Measurements from ENCODE around the gene CLIP2.

The CLIP2 gene

GRCh38 chr7:74454021-74454924, 165.1 kb downstream of the CLIP2 start:
- Histone ChIP-seq H3K79me1 (ENCODE audit: low read depth, low read length) (peaks cover 23% of the 10 kb centered on the region), H3K23ac (ENCODE audit: low read depth, low read length, poor library complexity) (no peak overlapping the region), H2BK12ac (ENCODE audit: low read length) (peak overlapping the region; percentile 41), H4K91ac (ENCODE audit: low read depth, low read length, poor library complexity) (no peak overlapping the region), H3K4me2 (ENCODE audit: insufficient read depth, low read length, poor library complexity, severe bottlenecking) (peak overlapping the region; percentile 78), H3K4ac (ENCODE audit: low read length) (peak overlapping the region; percentile 38), H3K9ac (ENCODE audit: low read depth, low read length, poor library complexity) (peak overlapping the region; percentile 91), H3K27me3 (ENCODE audit: control insufficient read depth in 3 of 3, insufficient read depth in 3 of 3, low read depth in 1 of 3, low read length in 3 of 3) (peaks cover 0 to 2% (median 0%) of the 10 kb centered on the region in 3 experiments), H3K18ac (ENCODE audit: low read length) (peak overlapping the region; percentile 97), H2AFZ (ENCODE audit: low read length) (peak overlapping the region; percentile 94), H3K4me3 (ENCODE audit: low read length in 2 of 2) (peak overlapping the region; percentile 65 to 90), H2BK15ac (ENCODE audit: low read length) (peak overlapping the region; percentile 45), H2AK5ac (ENCODE audit: low read depth, low read length) (peak overlapping the region; percentile 99), H3K36me3 (replicated peaks in 1 of 2; ENCODE audit: control insufficient read depth in 2 of 2, insufficient read depth in 2 of 2, low read length in 2 of 2) (peaks cover 2 to 9% of the 10 kb centered on the region in 2 donors), H4K8ac (ENCODE audit: low read depth, low read length) (no peak overlapping the region), H3K14ac (ENCODE audit: low read length) (peak overlapping the region; percentile 99), H2BK120ac (ENCODE audit: low read depth, low read length) (peak overlapping the region; percentile 47), H3K4me1 (ENCODE audit: control insufficient read depth in 2 of 2, insufficient read depth in 1 of 2, low read depth in 1 of 2, low read length in 2 of 2) (peaks cover 8 to 9% of the 10 kb centered on the region in 2 donors), H2BK5ac (ENCODE audit: low read length) (peak overlapping the region; percentile 66), H3K27ac (replicated peaks; ENCODE audit: low read length) (no peak overlapping the region), H3K9me3 (replicated peaks in 1 of 2; ENCODE audit: control insufficient read depth in 2 of 2, insufficient read depth in 1 of 2, low read depth in 1 of 2, low read length in 2 of 2) (peaks cover 0 to 2% of the 10 kb centered on the region in 2 donors)
- no CpG with 5 or more reads among the region's 61 CpGs for WGBS, 2 donors (ENCODE audit: extremely low coverage in 2 of 2, insufficient read length in 2 of 2, insufficient replicate concordance in 1 of 2)
- no peak for DNase-seq (ENCODE audit: low spot score)

GRCh38 chr7:74454925-74455288, 165.7 kb downstream of the CLIP2 start:
- Histone ChIP-seq H3K14ac (ENCODE audit: low read length) (peak overlapping the region; percentile 99), H2BK120ac (ENCODE audit: low read depth, low read length) (no peak overlapping the region), H3K79me1 (ENCODE audit: low read depth, low read length) (peaks cover 25% of the 10 kb centered on the region), H3K9ac (ENCODE audit: low read depth, low read length, poor library complexity) (peak overlapping the region; percentile 91), H2AFZ (ENCODE audit: low read length) (peak overlapping the region; percentile 94), H4K8ac (ENCODE audit: low read depth, low read length) (no peak overlapping the region), H4K91ac (ENCODE audit: low read depth, low read length, poor library complexity) (no peak overlapping the region), H3K36me3 (replicated peaks in 1 of 2; ENCODE audit: control insufficient read depth in 2 of 2, insufficient read depth in 2 of 2, low read length in 2 of 2) (peaks cover 2 to 9% of the 10 kb centered on the region in 2 donors), H2AK5ac (ENCODE audit: low read depth, low read length) (peak overlapping the region; percentile 99), H3K4me1 (ENCODE audit: control insufficient read depth in 2 of 2, insufficient read depth in 1 of 2, low read depth in 1 of 2, low read length in 2 of 2) (peaks cover 8 to 9% of the 10 kb centered on the region in 2 donors), H3K4ac (ENCODE audit: low read length) (peak overlapping the region; percentile 38), H3K4me3 (ENCODE audit: low read length in 2 of 2) (peak overlapping the region; percentile 65 to 90), H2BK15ac (ENCODE audit: low read length) (peak overlapping the region; percentile 45), H3K27ac (replicated peaks; ENCODE audit: low read length) (no peak overlapping the region), H3K27me3 (ENCODE audit: control insufficient read depth in 3 of 3, insufficient read depth in 3 of 3, low read depth in 1 of 3, low read length in 3 of 3) (no peaks in the 10 kb centered on the region), H3K18ac (ENCODE audit: low read length) (peak overlapping the region; percentile 97), H2BK5ac (ENCODE audit: low read length) (peak overlapping the region; percentile 66), H3K23ac (ENCODE audit: low read depth, low read length, poor library complexity) (no peak overlapping the region), H3K9me3 (replicated peaks in 1 of 2; ENCODE audit: control insufficient read depth in 2 of 2, insufficient read depth in 1 of 2, low read depth in 1 of 2, low read length in 2 of 2) (peaks cover 0 to 2% of the 10 kb centered on the region in 2 donors), H3K4me2 (ENCODE audit: insufficient read depth, low read length, poor library complexity, severe bottlenecking) (peak overlapping the region; percentile 78), H2BK12ac (ENCODE audit: low read length) (peak overlapping the region; percentile 41)
- no peak for DNase-seq (ENCODE audit: low spot score)
- no CpG with 5 or more reads among the region's 11 CpGs for WGBS, 2 donors (ENCODE audit: extremely low coverage in 2 of 2, insufficient read length in 2 of 2, insufficient replicate concordance in 1 of 2)

- WGBS, 2 donors (ENCODE audit: extremely low coverage in 2 of 2, insufficient read length in 2 of 2, insufficient replicate concordance in 1 of 2) = no CpG with 5 or more reads among the region's 13 CpGs
- Histone ChIP-seq H2BK12ac (ENCODE audit: low read length) (peak overlapping the region; percentile 22), H3K4me1 (ENCODE audit: control insufficient read depth in 2 of 2, insufficient read depth in 1 of 2, low read depth in 1 of 2, low read length in 2 of 2) (peaks cover 8 to 9% of the 10 kb centered on the region in 2 donors), H2AFZ (ENCODE audit: low read length) (no peak overlapping the region), H3K4me2 (ENCODE audit: insufficient read depth, low read length, poor library complexity, severe bottlenecking) (peak overlapping the region; percentile 78), H2AK5ac (ENCODE audit: low read depth, low read length) (peak overlapping the region; percentile 99), H3K18ac (ENCODE audit: low read length) (no peak overlapping the region), H3K4me3 (ENCODE audit: low read length in 2 of 2) (peak overlapping the region in 1 of 2 donors; percentile 65), H2BK120ac (ENCODE audit: low read depth, low read length) (no peak overlapping the region), H3K79me1 (ENCODE audit: low read depth, low read length) (peaks cover 26% of the 10 kb centered on the region), H2BK15ac (ENCODE audit: low read length) (peak overlapping the region; percentile 45), H4K8ac (ENCODE audit: low read depth, low read length) (no peak overlapping the region), H3K36me3 (replicated peaks in 1 of 2; ENCODE audit: control insufficient read depth in 2 of 2, insufficient read depth in 2 of 2, low read length in 2 of 2) (peaks cover 2 to 9% of the 10 kb centered on the region in 2 donors), H3K9me3 (replicated peaks in 1 of 2; ENCODE audit: control insufficient read depth in 2 of 2, insufficient read depth in 1 of 2, low read depth in 1 of 2, low read length in 2 of 2) (peaks cover 0 to 2% of the 10 kb centered on the region in 2 donors), H3K27ac (replicated peaks; ENCODE audit: low read length) (no peak overlapping the region), H3K23ac (ENCODE audit: low read depth, low read length, poor library complexity) (no peak overlapping the region), H4K91ac (ENCODE audit: low read depth, low read length, poor library complexity) (no peak overlapping the region), H3K4ac (ENCODE audit: low read length) (no peak overlapping the region), H3K14ac (ENCODE audit: low read length) (no peak overlapping the region), H2BK5ac (ENCODE audit: low read length) (peak overlapping the region; percentile 66), H3K9ac (ENCODE audit: low read depth, low read length, poor library complexity) (peak overlapping the region; percentile 91), H3K27me3 (ENCODE audit: control insufficient read depth in 3 of 3, insufficient read depth in 3 of 3, low read depth in 1 of 3, low read length in 3 of 3) (no peaks in the 10 kb centered on the region)
- DNase-seq (ENCODE audit: low spot score) = no peak
Measured at GRCh38 chr7:74455291-74455804, 166.1 kb downstream of the CLIP2 start.

Measured in neuronal stem cell (in vitro differentiated cells).